Measurements from ENCODE around the gene MYO5B. TPM values are rescaled to one million over a fixed set of nuclear protein-coding genes. Genes with fewer than 3 reads are reported as not detected.

The MYO5B gene
- total and polyA plus RNA-seq, 9 donors = 0.83 to 3.3 (median 1.3) TPM

- WGBS (ENCODE audit: insufficient coverage) = 50% methylated on average over 1 of the region's 3 CpGs
- H3K4me1 ChIP-seq (ENCODE audit: control insufficient read depth, insufficient read depth, low read length) = peaks cover 29% of the 10 kb centered on the region
- peaks cover 3% of the 10 kb centered on the region for H3K27me3 ChIP-seq (ENCODE audit: control insufficient read depth, insufficient read depth, low read length)
- no peak overlapping the region for H3K4me3 ChIP-seq (ENCODE audit: low read length)
- DNase-seq = no peak
- no peak overlapping the region for H3K27ac ChIP-seq (ENCODE audit: low read length)
- H3K36me3 ChIP-seq (ENCODE audit: control insufficient read depth, insufficient read depth, low read length) = no peaks in the 10 kb centered on the region
- no peaks in the 10 kb centered on the region for H3K9me3 ChIP-seq (replicated peaks; ENCODE audit: control insufficient read depth, low read depth, low read length)
These were observed 209.7 kb downstream of the MYO5B start for GRCh38 chr18:49985236-49985635.

- Histone ChIP-seq H3K9me3 (replicated peaks; ENCODE audit: control insufficient read depth, low read depth, low read length) (no peaks in the 10 kb centered on the region), H3K27ac (ENCODE audit: low read length) (no peak overlapping the region), H3K36me3 (ENCODE audit: control insufficient read depth, insufficient read depth, low read length) (no peaks in the 10 kb centered on the region), H3K4me1 (ENCODE audit: control insufficient read depth, insufficient read depth, low read length) (peaks cover 33% of the 10 kb centered on the region), H3K4me3 (ENCODE audit: low read length) (no peak overlapping the region), H3K27me3 (ENCODE audit: control insufficient read depth, insufficient read depth, low read length) (peaks cover 2% of the 10 kb centered on the region)
- no CpG with 5 or more reads among the region's 4 CpGs for WGBS (ENCODE audit: insufficient coverage)
- peak; percentile 87 for DNase-seq
These were observed 214.1 kb downstream of the MYO5B start for GRCh38 chr18:49980896-49981295.

DNA sequence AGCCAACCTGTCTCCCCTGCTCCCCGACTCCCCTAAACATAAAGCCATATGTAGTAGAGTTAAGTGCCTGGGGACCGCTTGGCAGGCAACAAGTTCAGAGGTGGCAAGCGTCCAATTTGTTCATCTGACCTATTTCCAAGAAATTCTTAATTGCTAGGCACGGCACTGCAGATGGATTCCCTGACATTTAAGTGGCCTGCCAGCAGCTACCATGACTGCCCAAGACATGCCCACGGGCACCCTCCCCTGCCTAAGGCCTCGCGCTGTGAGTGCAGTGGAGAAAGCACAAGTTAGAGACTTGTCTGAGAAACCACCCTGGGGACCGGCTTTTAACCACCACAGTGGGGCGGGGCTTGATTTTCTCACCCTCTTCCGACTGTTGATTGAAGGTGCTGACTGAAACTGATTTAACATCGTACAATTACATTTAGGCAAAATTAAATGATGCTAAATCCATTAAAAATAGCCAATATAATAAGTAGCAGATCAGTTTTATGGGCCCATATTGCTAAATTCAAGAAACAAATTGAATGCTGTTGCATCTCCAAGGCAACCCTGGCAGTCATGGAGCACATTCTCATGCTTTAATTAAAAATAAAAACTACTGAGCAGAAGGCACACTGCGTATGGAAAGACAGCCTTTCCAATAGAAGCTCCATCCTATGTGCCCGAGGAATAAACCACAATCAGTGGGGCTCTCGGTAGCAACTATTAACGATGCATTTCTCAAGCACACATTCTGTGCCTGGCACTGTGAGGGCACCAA is 218.0 kb downstream of the MYO5B start:
- H3K9me3 ChIP-seq (replicated peaks; ENCODE audit: control insufficient read depth, low read depth, low read length) = no peaks in the 10 kb centered on the region
- no peaks in the 10 kb centered on the region for H3K36me3 ChIP-seq (ENCODE audit: control insufficient read depth, insufficient read depth, low read length)
- H3K27me3 ChIP-seq (ENCODE audit: control insufficient read depth, insufficient read depth, low read length) = no peaks in the 10 kb centered on the region
- no peak overlapping the region for H3K27ac ChIP-seq (ENCODE audit: low read length)
- 76% methylated on average over 7 of the region's 15 CpGs for WGBS (ENCODE audit: insufficient coverage)
- H3K4me3 ChIP-seq (ENCODE audit: low read length) = no peak overlapping the region
- DNase-seq = peak; percentile 49
- H3K4me1 ChIP-seq (ENCODE audit: control insufficient read depth, insufficient read depth, low read length) = peaks cover 20% of the 10 kb centered on the region

GRCh38 chr18:49976001-49976400 is 218.9 kb downstream of the MYO5B start:
- Histone ChIP-seq H3K27me3 (ENCODE audit: control insufficient read depth, insufficient read depth, low read length) (no peaks in the 10 kb centered on the region), H3K4me3 (ENCODE audit: low read length) (no peak overlapping the region), H3K4me1 (ENCODE audit: control insufficient read depth, insufficient read depth, low read length) (peaks cover 18% of the 10 kb centered on the region), H3K9me3 (replicated peaks; ENCODE audit: control insufficient read depth, low read depth, low read length) (no peaks in the 10 kb centered on the region), H3K36me3 (ENCODE audit: control insufficient read depth, insufficient read depth, low read length) (no peaks in the 10 kb centered on the region), H3K27ac (ENCODE audit: low read length) (no peak overlapping the region)
- no peak for DNase-seq
- WGBS (ENCODE audit: insufficient coverage) = 53% methylated on average over 2 of the region's 3 CpGs

DNA sequence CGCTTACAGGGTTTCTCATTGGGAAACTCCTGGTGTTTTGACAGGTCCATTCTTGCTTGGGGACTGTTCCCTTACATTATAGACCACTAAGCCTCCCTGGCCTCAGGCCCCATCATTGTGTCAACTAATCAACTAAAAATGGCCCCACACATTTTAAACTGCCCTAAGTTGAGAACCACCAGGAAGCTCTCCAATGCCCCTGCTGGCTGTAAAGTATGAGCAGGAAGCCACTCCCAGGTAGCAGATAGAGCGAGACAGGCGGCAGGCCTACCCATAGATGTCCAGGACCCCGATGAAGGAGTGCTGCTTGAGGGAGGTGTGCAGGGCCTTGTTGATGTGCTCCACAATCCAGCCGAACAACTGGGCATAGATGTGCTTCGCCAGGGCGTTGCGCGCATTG is 220.9 kb downstream of the MYO5B start:
- Histone ChIP-seq H3K27me3 (ENCODE audit: control insufficient read depth, insufficient read depth, low read length) (no peaks in the 10 kb centered on the region), H3K4me3 (ENCODE audit: low read length) (no peak overlapping the region), H3K9me3 (replicated peaks; ENCODE audit: control insufficient read depth, low read depth, low read length) (no peaks in the 10 kb centered on the region), H3K36me3 (ENCODE audit: control insufficient read depth, insufficient read depth, low read length) (no peaks in the 10 kb centered on the region), H3K4me1 (ENCODE audit: control insufficient read depth, insufficient read depth, low read length) (peaks cover 12% of the 10 kb centered on the region), H3K27ac (ENCODE audit: low read length) (no peak overlapping the region)
- no peak for DNase-seq
- 94% methylated on average over 9 of the region's 9 CpGs for WGBS (ENCODE audit: insufficient coverage)

DNA sequence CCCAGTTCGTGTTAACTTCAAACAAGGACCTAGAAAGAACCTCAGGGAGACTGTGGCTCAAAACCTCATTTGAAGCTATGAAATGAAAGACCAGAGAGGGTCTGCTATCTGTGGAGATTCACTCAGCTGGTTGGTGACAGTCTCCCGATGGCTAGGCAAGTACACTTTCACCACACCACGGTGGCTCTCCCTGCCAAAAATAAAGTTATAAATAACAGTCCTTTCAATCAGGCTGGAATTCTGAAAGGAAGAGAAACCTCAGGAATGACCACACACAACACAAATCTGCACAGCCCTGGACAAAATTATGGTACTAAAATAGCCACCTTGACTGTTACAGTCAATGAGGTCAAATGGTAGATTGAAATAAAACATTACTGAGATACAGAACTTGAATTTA is 221.4 kb downstream of the MYO5B start:
- no peaks in the 10 kb centered on the region for H3K36me3 ChIP-seq (ENCODE audit: control insufficient read depth, insufficient read depth, low read length)
- DNase-seq = no peak
- WGBS (ENCODE audit: insufficient coverage) = 85% methylated on average over 1 of the region's 3 CpGs

DNA sequence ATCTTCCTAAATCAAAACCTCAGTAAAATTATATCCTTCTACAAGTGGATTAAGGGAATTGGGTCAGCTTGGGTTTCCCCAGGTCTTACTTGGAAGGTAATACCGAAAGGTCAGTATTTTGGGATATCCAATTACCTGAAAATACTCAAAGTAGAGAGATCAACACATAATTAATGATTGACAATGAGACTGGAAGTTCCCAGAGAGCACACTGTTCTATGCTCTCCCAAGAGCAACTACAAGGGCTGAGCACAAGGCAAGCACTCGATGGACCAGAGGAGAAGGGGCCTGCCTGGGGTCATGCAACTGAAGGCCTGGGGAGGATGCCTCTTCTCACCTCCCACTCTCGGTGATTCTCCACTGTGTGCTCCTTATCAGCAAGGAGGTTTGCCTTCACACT is 222.4 kb downstream of the MYO5B start:
- Histone ChIP-seq H3K9me3 (replicated peaks; ENCODE audit: control insufficient read depth, low read depth, low read length) (no peaks in the 10 kb centered on the region), H3K27ac (ENCODE audit: low read length) (no peak overlapping the region), H3K4me3 (ENCODE audit: low read length) (no peak overlapping the region), H3K36me3 (ENCODE audit: control insufficient read depth, insufficient read depth, low read length) (no peaks in the 10 kb centered on the region), H3K4me1 (ENCODE audit: control insufficient read depth, insufficient read depth, low read length) (peaks cover 9% of the 10 kb centered on the region), H3K27me3 (ENCODE audit: control insufficient read depth, insufficient read depth, low read length) (no peaks in the 10 kb centered on the region)
- 95% methylated on average over 2 of the region's 3 CpGs for WGBS (ENCODE audit: insufficient coverage)
- no peak for DNase-seq

More for the DNA sequence above, 221.4 kb downstream of the MYO5B start:
- no peaks in the 10 kb centered on the region for H3K9me3 ChIP-seq (replicated peaks; ENCODE audit: control insufficient read depth, low read depth, low read length)
- no peak overlapping the region for H3K27ac ChIP-seq (ENCODE audit: low read length)
- no peaks in the 10 kb centered on the region for H3K27me3 ChIP-seq (ENCODE audit: control insufficient read depth, insufficient read depth, low read length)
- H3K4me1 ChIP-seq (ENCODE audit: control insufficient read depth, insufficient read depth, low read length) = peaks cover 11% of the 10 kb centered on the region
- no peak overlapping the region for H3K4me3 ChIP-seq (ENCODE audit: low read length)

GRCh38 chr18:49971462-49971861 is 223.5 kb downstream of the MYO5B start:
- Histone ChIP-seq H3K4me3 (ENCODE audit: low read length) (no peak overlapping the region), H3K27me3 (ENCODE audit: control insufficient read depth, insufficient read depth, low read length) (no peaks in the 10 kb centered on the region), H3K9me3 (replicated peaks; ENCODE audit: control insufficient read depth, low read depth, low read length) (no peaks in the 10 kb centered on the region), H3K4me1 (ENCODE audit: control insufficient read depth, insufficient read depth, low read length) (peaks cover under 1% of the 10 kb centered on the region), H3K36me3 (ENCODE audit: control insufficient read depth, insufficient read depth, low read length) (no peaks in the 10 kb centered on the region), H3K27ac (ENCODE audit: low read length) (no peak overlapping the region)
- no peak for DNase-seq
- WGBS (ENCODE audit: insufficient coverage) = no CpG with 5 or more reads among the region's 1 CpG

- H3K4me3 ChIP-seq (ENCODE audit: low read length) = no peak overlapping the region
- H3K27ac ChIP-seq (ENCODE audit: low read length) = no peak overlapping the region
- no peaks in the 10 kb centered on the region for H3K9me3 ChIP-seq (replicated peaks; ENCODE audit: control insufficient read depth, low read depth, low read length)
- WGBS (ENCODE audit: insufficient coverage) = 100% methylated on average over 1 of the region's 4 CpGs
- H3K36me3 ChIP-seq (ENCODE audit: control insufficient read depth, insufficient read depth, low read length) = no peaks in the 10 kb centered on the region
- H3K27me3 ChIP-seq (ENCODE audit: control insufficient read depth, insufficient read depth, low read length) = no peaks in the 10 kb centered on the region
- DNase-seq = no peak
- no peaks in the 10 kb centered on the region for H3K4me1 ChIP-seq (ENCODE audit: control insufficient read depth, insufficient read depth, low read length)
These were observed 224.6 kb downstream of the MYO5B start for GRCh38 chr18:49970319-49970718.

- no peaks in the 10 kb centered on the region for H3K27me3 ChIP-seq (ENCODE audit: control insufficient read depth, insufficient read depth, low read length)
- 69% methylated on average over 4 of the region's 5 CpGs for WGBS (ENCODE audit: insufficient coverage)
- no peaks in the 10 kb centered on the region for H3K9me3 ChIP-seq (replicated peaks; ENCODE audit: control insufficient read depth, low read depth, low read length)
- H3K4me1 ChIP-seq (ENCODE audit: control insufficient read depth, insufficient read depth, low read length) = no peaks in the 10 kb centered on the region
- H3K36me3 ChIP-seq (ENCODE audit: control insufficient read depth, insufficient read depth, low read length) = no peaks in the 10 kb centered on the region
- no peak overlapping the region for H3K27ac ChIP-seq (ENCODE audit: low read length)
- DNase-seq = no peak
- H3K4me3 ChIP-seq (ENCODE audit: low read length) = no peak overlapping the region
These were observed 226.2 kb downstream of the MYO5B start for GRCh38 chr18:49968644-49969309.

Measured in muscle of leg (tissue), 11 donors.